ENCODE data around the gene VSTM2B. TPM values are rescaled to one million over a fixed set of nuclear protein-coding genes. Genes with fewer than 3 reads are reported as not detected.

VSTM2B gene
- total RNA-seq, result not detected in 2 replicates
- long read RNA-seq, result 0 reads

DNA sequence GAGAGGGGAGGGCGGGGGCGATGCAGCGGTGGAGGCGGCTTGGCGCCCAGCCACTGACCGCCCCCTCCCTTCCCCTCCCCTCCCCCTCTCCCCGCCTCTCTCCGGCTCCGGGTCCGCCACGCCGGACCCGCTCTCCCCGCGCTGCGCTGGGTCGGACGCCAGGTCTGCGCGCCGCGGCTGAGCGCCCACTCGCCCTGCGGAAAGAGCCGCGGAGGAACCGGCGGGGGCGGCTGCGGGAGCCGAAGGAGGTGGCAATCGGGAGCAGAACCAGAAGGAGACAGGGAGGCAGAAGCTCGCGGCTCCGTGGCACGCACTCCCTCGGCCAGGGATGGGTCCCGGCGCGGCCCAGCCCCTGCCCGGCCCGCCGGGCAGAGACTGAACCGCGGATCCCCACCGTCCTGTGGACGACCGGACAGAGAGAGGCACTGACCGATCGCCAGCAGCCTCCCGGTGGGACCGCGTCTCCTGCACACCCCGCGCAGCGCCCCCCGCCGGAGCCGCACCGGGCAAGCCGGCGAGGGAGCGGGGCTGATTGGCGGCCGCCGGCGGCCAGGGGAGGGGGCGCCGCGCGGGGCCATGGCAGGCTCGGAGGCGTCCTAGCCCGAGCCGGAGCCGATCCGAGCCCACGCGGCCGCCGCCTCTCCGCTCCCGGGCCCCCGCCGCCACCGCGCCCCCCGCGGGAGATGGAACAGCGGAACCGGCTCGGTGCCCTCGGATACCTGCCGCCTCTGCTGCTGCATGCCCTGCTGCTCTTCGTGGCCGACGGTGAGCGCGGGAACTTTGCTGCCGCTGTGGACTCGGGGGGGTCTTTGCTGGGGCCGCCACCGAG lies at the start of gene VSTM2B:
VSTM2B (plus strand) TSS at position 94 of the 829 bp plus-strand sequence; CDS start at position 684, 590 bp downstream.
- Mint-ChIP-seq H3K4me3 (ENCODE audit: unreplicated experiment) (peak within 1 kb of the TSS; percentile 55), H3K27ac (ENCODE audit: unreplicated experiment) (no peak within 1 kb of the TSS), H3K4me1 (ENCODE audit: unreplicated experiment) (peaks cover 24% of the 10 kb centered on the region), H3K27me3 (ENCODE audit: unreplicated experiment) (peaks cover 55% of the 10 kb centered on the region), H3K9me3 (ENCODE audit: unreplicated experiment) (no peaks in the 10 kb centered on the region), H3K36me3 (ENCODE audit: unreplicated experiment) (no peaks in the 10 kb centered on the region)
- TF ChIP-seq, protein P1, sequence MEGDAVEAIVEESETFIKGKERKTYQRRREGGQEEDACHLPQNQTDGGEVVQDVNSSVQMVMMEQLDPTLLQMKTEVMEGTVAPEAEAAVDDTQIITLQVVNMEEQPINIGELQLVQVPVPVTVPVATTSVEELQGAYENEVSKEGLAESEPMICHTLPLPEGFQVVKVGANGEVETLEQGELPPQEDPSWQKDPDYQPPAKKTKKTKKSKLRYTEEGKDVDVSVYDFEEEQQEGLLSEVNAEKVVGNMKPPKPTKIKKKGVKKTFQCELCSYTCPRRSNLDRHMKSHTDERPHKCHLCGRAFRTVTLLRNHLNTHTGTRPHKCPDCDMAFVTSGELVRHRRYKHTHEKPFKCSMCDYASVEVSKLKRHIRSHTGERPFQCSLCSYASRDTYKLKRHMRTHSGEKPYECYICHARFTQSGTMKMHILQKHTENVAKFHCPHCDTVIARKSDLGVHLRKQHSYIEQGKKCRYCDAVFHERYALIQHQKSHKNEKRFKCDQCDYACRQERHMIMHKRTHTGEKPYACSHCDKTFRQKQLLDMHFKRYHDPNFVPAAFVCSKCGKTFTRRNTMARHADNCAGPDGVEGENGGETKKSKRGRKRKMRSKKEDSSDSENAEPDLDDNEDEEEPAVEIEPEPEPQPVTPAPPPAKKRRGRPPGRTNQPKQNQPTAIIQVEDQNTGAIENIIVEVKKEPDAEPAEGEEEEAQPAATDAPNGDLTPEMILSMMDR (IDR thresholded peaks at IDR 0.05), result no peak
- DNase-seq (ENCODE audit: extremely low spot score, unreplicated experiment), result no peak

GRCh38 chr19:29476528-29476927 lies 49.3 kb upstream of the VSTM2B start:
- no peak overlapping the region for H3K4me3 Mint-ChIP-seq (ENCODE audit: unreplicated experiment)
- TF ChIP-seq, protein P1 (IDR thresholded peaks at IDR 0.05), result no peak
- no peaks in the 10 kb centered on the region for H3K4me1 Mint-ChIP-seq (ENCODE audit: unreplicated experiment)
- H3K27me3 Mint-ChIP-seq (ENCODE audit: unreplicated experiment), result no peaks in the 10 kb centered on the region
- H3K27ac Mint-ChIP-seq (ENCODE audit: unreplicated experiment), result no peak overlapping the region
- DNase-seq (ENCODE audit: extremely low spot score, unreplicated experiment), result peak; percentile 59
- peaks cover 16% of the 10 kb centered on the region for H3K9me3 Mint-ChIP-seq (ENCODE audit: unreplicated experiment)
- H3K36me3 Mint-ChIP-seq (ENCODE audit: unreplicated experiment), result no peaks in the 10 kb centered on the region

GRCh38 chr19:29477831-29478577 lies 47.8 kb upstream of the VSTM2B start:
- TF ChIP-seq, protein P1 (IDR thresholded peaks at IDR 0.05), result no peak
- Mint-ChIP-seq H3K27ac (ENCODE audit: unreplicated experiment) (no peak overlapping the region), H3K9me3 (ENCODE audit: unreplicated experiment) (peaks cover 17% of the 10 kb centered on the region), H3K27me3 (ENCODE audit: unreplicated experiment) (no peaks in the 10 kb centered on the region), H3K36me3 (ENCODE audit: unreplicated experiment) (no peaks in the 10 kb centered on the region), H3K4me1 (ENCODE audit: unreplicated experiment) (no peaks in the 10 kb centered on the region), H3K4me3 (ENCODE audit: unreplicated experiment) (no peak overlapping the region)
- DNase-seq (ENCODE audit: extremely low spot score, unreplicated experiment), result peak; percentile 76

DNA sequence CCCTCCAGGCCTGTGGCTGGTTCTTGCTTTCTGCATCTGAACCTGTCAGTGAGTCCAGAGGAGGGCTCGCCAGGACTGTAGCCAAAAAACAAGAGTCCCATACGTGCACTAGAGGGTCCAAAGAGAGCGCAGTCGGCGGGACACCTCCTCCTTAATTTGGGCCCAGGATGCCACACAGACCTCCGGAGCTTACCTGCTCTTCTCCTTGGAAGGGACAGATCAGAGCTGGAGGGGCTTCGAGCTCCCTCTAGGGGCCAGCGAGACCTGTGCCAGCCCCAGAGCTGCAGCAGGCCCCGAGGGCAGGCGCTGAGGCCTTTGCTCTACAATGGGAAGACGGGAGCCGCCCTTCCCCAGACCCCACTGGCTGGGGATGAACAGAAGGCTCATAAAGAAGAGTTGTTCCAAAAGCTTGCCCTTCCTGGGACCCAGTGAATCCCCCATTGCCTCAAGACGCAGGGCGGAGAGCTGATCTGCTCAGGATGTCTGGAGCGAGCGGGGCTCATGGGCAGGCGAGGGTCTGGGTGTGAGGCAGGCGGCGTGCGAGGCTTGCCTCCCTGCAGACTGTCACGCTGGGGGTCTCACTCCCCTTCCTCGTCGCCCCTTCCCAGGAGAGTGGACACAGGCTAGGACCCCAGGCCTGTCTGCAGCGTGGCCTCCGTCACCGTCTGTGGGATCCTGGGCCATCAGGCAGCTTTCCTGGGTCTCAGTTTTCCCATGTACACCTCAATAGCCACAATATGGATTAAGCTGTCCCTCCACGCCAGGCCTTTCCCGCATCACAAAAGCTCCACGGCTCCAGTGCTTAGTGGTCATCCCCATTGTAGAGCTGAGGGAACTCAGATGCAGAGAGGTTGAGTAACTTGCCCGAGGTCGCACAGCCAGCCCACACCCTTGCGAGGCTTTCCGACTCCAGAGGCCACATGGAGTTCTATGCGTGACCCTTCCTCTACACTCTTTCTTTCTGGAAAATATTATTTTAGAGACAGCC lies 46.9 kb upstream of the VSTM2B start:
- Mint-ChIP-seq H3K4me3 (ENCODE audit: unreplicated experiment) (no peak overlapping the region), H3K9me3 (ENCODE audit: unreplicated experiment) (peaks cover 17% of the 10 kb centered on the region), H3K27me3 (ENCODE audit: unreplicated experiment) (no peaks in the 10 kb centered on the region), H3K4me1 (ENCODE audit: unreplicated experiment) (no peaks in the 10 kb centered on the region), H3K27ac (ENCODE audit: unreplicated experiment) (no peak overlapping the region), H3K36me3 (ENCODE audit: unreplicated experiment) (no peaks in the 10 kb centered on the region)
- TF ChIP-seq, protein P1 (IDR thresholded peaks at IDR 0.05), result peak; percentile 11
- DNase-seq (ENCODE audit: extremely low spot score, unreplicated experiment), result peak; percentile 75

All from osteocyte (in vitro differentiated cells).